HG02973 (cell line): Measurements from ENCODE around the gene CMA1.
"Not testable (repeated sequence)": the region's sequence is repeated elsewhere in the genome, so short reads cannot be mapped to it uniquely, and the experiment has no call there.

Experiments
- ATAC-seq: cut with Tn5 transposase; IDR thresholded peaks from one replicate; pipeline ENCODE4 v1.9.1; 2021; ENCODE audit warnings: moderate library complexity; ENCODE audit not compliant: unreplicated experiment

The CMA1 gene

DNA sequence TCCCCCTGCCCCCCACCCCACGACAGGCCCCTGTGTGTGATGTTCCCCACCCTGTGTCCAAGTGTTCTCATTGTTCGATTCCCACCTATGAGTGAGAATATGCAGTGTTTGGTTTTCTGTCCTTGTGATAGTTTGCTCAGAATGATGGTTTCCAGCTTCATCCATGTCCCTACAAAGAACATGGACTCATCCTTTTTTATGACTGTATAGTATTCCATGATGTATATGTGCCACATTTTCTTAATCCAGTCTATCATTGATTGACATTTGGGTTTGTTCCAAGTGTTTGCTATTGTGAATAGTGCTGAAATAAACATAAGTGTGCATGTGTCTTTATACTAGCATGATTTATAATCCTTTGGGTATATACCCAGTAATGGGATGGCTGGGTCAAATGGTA lies 37.6 kb downstream of the CMA1 start:
- not testable (repeated sequence) for ATAC-seq

DNA sequence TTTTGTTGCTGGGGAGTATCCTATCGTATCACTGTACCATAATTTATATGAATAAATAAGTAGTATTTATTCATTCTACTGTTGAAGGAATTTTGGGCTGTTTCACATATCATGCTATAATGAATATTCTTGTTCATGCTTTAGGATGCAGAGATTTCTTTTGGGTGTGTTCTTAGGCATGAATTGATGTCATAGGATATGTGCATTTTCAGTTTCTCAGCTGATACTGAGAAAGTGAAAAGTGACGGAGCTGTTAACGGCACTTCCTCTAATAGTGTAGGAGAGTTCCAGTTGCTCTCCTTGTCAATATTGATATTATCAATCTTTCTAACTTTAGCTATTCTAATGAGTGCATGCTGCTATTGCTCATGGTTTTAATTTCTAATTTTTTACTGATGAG lies 42.3 kb downstream of the CMA1 start:
- no peak for ATAC-seq

DNA sequence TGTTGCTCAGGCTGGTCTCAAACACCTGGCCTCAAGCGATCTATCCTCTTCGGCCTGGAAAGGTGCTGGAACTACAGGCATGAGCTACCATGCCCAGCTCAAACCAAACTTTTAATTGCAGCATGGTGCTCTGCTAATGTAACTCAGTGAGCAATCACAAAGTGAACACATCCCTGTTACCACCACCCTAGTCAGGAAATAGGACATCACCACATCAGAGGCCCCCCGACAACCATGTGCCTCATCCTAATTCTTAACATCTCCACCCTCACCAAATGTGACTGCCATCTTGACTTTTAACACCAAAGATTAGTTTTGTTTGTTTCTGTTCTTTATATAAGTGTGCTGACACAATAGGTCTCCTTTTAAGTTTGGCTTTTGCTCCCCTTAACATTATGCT lies 42.7 kb downstream of the CMA1 start:
- ATAC-seq, result no peak

DNA sequence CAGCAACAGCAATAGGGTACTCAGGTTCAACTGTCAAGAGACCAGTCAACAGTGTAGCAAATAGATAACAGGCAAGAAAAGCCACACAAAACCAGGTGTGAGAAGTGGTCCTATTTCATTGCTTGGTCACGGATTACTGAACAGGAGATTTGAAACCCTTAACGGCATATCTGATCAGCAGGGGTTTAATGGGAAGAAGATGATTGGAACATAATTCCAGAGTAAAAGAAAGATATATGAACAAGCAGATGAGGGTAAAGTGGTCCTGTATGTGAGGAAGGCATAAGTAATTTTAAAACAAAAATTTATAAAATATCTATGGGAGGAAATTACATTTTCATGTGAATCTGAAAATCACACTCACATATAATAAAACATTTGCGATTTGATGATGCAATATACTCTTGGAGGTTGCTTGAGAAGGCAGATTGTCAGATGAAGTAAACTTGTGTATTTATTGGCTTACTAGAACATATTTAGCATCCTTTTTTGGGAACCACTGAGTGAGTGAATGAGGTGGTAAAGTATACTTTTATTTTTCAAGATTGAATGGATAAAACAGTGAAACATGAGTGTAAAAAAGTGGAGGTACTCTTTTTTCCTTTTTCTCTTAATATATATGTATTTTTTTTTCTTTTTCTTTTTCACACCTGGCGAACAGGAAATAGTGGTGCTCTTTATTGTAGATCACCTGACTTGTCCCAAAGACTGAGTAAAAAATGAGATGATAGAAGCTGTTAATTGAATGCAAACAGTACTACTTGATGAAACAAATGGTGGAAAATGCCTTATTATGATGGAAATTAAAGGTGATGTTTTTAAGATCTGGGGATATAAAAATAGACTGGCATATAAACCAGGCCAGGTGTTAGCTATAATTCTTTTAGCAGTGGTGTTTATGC lies 43.9 kb downstream of the CMA1 start:
- no peak for ATAC-seq

DNA sequence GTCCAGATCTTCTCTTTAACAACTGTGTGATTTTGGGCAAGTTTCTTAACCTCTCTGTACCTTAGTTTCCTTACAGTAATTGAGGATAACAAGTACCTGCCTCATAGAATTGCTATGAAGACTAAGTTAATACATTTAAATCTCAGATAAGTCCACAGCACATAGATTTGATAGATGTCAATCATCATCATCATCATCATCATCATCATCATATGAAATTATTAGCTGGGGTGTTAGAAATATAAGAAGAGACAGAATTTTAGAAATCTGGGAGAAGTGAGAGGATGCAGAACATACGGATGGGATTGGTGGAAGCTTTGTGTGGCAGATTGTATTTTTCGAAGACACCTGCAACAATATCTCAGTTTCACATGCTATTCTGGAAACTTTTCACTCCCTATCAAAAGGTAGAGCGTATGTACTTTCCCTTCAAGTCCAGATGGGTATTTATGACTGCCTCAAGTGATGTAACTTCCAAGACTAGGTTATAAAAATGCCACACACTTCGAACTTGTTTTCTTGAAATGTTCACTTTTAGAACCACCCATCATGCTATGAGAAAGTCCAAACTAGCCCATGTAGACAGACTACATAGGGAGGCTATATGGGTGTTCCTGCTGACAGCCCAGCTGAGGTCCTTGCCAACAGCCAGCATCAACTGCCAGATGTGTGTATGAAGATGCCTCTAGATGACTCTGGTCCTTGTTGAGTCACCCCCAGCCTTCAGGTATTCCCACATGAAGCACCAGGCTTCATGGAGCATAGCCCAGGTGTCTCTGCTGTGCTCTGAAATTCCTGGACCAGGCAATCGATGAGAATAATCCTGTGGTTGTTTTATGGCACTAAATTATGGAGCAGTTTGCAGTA lies 44.8 kb downstream of the CMA1 start:
- ATAC-seq, result no peak

DNA sequence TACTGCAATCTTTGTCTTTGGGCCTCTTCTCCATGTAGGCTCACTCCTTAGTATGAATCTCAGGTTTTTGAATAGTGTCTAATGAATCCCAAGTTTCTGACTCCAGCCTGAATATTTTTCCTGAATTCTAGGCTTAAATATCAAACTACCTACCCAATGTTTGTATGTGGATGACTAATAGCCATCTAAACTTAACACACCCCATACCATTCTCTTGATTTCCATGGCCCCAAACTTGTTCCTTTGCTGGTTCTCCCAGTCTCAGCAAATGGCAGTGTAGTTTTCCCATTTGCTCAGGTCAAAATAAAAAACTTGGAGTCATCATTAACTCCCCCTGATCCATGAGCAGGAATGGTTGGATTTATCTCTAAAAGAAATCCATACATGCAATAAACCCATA lies 46.7 kb downstream of the CMA1 start:
- no peak for ATAC-seq

DNA sequence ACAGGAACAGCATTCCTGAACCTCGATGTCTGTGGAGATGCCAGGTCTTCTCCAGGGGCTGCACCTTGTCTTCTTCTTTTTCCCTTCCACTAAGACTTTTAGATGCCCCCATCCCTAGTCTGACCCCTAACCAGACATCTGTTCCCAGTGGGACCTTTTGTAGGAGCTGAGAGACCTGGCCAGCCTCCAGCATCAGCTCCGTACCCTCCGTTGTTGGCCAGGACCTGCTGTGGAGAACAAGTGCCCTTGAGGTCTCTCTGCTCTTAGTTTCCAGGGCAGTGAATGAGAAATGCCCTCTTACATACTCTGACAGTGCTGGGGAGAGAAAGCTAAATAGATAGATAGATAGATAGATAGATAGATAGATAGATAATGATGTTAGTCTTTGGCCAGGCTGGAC lies 48.7 kb downstream of the CMA1 start:
- no peak for ATAC-seq

DNA sequence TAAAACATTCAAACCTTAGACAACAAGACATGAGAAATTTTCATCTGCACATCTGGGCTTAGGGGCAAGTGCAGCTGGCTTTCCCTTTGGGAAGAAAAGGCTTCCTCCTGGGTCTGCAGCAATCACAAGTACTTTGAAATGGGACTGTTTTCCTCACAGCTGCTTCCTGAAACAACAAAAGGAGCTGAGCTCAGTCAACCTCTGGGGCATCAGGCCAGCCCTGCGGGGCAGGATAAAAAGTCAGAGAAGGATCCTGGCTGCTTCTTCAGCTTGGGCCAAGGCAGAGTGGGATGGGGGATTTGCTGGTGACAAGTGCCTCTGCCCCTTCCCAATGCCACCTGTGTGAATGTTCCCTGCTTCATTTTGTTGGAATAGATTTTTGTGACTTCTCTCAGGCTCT lies 49.3 kb downstream of the CMA1 start:
- no peak for ATAC-seq

DNA sequence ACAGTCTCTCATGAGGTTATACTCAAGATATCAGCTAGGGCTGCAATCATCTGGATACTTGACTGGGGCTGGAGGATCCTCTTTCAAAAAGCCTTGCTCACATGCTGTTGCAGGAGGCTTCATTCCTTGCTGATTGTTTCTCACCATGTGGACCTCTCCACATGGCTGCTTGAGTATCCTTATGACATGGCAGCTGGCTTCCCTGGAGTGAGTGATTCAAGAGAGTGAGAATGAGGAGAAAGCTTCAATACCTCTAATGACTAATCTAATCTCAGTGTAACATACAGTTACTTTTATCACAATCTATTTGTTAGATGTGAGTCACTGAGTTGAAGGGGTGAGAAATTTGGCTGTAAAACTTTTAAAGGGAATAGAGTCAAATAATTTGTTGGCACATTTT lies 51.1 kb downstream of the CMA1 start:
- no peak for ATAC-seq
